ENCODE measurements around the gene PANK1. TPM values are rescaled to one million over a fixed set of nuclear protein-coding genes. Genes with fewer than 3 reads are reported as not detected.

Gene PANK1
- total and polyA plus RNA-seq, 12 donors = 4.0 to 20.9 (median 16.2) TPM

DNA sequence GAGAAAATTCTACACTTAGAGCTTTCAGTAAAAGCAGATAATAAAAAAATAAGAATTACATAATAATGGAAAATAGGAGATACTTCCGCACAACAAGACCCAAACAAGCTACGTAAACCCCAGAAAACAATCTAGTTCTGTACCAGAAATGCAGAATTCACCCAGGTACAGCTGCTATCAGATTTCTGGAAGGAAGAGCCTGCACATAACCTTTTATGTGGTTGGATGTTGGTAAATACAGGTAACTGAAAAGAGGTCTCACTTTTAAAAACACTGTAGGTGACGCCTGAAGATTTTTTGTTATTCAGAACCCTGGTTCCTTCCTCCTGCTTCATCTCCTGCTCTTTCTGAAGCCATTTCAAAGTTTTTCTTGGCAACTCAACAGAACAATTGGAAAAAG is 29.9 kb downstream of the PANK1 start:
- peaks cover 0 to 15% (median under 1%) of the 10 kb centered on the region in 11 donors for H3K9me3 ChIP-seq
- no peak overlapping the region for H3K27ac ChIP-seq
- no peaks in the 10 kb centered on the region for H3K27me3 ChIP-seq
- H3K4me3 ChIP-seq = no peak overlapping the region
- ATAC-seq = no peak
- no peak for DNase-seq
- intact Hi-C loops (cut with DNase I) = no loop called here
- TF ChIP-seq, protein P1, sequence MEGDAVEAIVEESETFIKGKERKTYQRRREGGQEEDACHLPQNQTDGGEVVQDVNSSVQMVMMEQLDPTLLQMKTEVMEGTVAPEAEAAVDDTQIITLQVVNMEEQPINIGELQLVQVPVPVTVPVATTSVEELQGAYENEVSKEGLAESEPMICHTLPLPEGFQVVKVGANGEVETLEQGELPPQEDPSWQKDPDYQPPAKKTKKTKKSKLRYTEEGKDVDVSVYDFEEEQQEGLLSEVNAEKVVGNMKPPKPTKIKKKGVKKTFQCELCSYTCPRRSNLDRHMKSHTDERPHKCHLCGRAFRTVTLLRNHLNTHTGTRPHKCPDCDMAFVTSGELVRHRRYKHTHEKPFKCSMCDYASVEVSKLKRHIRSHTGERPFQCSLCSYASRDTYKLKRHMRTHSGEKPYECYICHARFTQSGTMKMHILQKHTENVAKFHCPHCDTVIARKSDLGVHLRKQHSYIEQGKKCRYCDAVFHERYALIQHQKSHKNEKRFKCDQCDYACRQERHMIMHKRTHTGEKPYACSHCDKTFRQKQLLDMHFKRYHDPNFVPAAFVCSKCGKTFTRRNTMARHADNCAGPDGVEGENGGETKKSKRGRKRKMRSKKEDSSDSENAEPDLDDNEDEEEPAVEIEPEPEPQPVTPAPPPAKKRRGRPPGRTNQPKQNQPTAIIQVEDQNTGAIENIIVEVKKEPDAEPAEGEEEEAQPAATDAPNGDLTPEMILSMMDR (IDR thresholded peaks at IDR 0.05) = no peak
- peaks cover 0 to 21% (median 6%) of the 10 kb centered on the region in 9 donors for H3K4me1 ChIP-seq
- WGBS, 2 donors = 92 to 94% methylated on average over 3 of the region's 3 CpGs
- H3K36me3 ChIP-seq = peaks cover 0 to 17% (median 8%) of the 10 kb centered on the region in 9 donors

DNA sequence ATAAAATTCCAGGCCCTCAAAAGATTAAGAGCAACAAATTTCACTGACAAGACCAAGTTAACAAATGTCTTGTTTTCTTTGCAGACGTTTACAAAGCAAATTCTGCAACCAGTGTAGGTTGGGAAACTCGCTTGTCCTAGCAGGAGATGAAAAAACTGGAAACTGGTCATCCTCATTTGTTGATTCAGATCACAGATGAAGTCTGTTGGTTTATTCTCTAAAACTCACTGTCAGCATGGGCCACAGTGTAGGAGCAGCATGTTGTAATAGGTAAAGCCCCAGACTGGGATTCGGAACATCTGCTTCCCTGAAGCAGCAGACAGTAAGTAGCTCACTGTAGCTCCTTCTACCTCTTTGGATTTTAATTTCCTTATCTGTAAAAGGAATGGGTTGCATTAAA is 31.5 kb downstream of the PANK1 start:
- Histone ChIP-seq H3K9me3 (peaks cover 0 to 4% (median 0%) of the 10 kb centered on the region in 11 donors), H3K27ac (no peak overlapping the region), H3K27me3 (no peaks in the 10 kb centered on the region), H3K4me1 (peaks cover 0 to 21% (median 6%) of the 10 kb centered on the region in 9 donors), H3K36me3 (peaks cover 0 to 33% (median 8%) of the 10 kb centered on the region in 9 donors), H3K4me3 (no peak overlapping the region)
- 83 to 92% methylated on average over 3 of the region's 3 CpGs for WGBS, 2 donors
- DNase-seq (no peak), ATAC-seq (no peak)
- intact Hi-C loops (cut with DNase I) = no loop called here
- TF ChIP-seq, protein P1 (IDR thresholded peaks at IDR 0.05) = no peak

DNA sequence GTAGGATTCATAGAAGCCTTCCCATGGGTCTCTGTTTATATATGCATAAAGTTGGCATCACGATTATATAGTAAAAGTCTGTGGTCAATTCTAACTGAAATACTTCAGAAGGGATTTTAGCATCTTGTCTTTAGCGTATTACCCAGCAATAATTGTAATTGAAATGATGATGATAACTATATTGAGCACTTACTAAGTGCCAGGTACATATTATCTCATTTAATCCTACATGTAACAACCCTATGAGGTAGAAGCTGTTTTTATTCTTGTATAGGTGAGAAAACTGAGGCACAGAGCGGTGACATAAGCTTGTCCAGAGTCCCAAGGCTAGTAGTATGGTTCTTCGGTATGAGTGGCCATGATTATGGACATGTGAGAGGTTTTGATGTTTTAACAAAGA is 33.8 kb downstream of the PANK1 start:
- Histone ChIP-seq H3K4me1 (peaks cover 0 to 16% (median 0%) of the 10 kb centered on the region in 9 donors), H3K27ac (no peak overlapping the region), H3K27me3 (no peaks in the 10 kb centered on the region), H3K9me3 (no peaks in the 10 kb centered on the region), H3K36me3 (peaks cover 0 to 47% (median 8%) of the 10 kb centered on the region in 9 donors), H3K4me3 (no peak overlapping the region)
- TF ChIP-seq, protein P1 (IDR thresholded peaks at IDR 0.05) = no peak
- intact Hi-C loops (cut with DNase I) = no loop called here
- ATAC-seq = no peak
- no peak for DNase-seq
- 98 to 99% methylated on average over 4 of the region's 4 CpGs for whole genome bisulfite sequencing, 2 donors

DNA sequence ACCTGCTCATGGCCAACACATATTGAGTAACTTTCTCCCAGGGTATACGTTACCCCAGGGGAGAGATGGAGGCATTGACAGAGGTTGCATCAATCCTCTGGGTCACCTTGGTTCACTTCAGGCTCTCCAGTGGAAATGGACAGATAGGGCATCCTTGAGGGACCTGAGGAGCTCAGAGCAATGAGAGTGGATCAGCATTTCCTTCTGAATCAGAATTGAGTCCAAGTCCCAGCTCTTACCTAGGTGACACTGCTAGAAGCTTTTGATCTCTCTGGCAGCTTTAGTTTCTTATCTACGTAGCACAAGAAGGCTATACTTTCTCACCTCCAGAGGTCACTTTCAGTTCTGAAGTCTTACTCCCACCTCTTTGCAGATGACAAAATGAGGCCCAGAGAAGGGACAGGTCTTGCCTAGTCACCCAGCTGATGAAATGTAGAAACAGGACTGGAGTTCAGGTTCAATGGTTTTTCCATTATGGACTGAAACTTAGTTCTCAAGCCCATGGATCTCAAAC is 35.2 kb downstream of the PANK1 start:
- H3K27me3 ChIP-seq = no peaks in the 10 kb centered on the region
- H3K27ac ChIP-seq = no peak overlapping the region
- ATAC-seq (no peak), DNase-seq (no peak)
- peaks cover 0 to 47% (median 8%) of the 10 kb centered on the region in 9 donors for H3K36me3 ChIP-seq
- peaks cover 0 to 9% (median 0%) of the 10 kb centered on the region in 9 donors for H3K4me1 ChIP-seq
- intact Hi-C loops (cut with DNase I) = no loop called here
- no peaks in the 10 kb centered on the region for H3K9me3 ChIP-seq
- H3K4me3 ChIP-seq = no peak overlapping the region
- TF ChIP-seq, protein P1 (IDR thresholded peaks at IDR 0.05) = no peak
- WGBS, 2 donors = 37 to 72% methylated on average over 2 of the region's 2 CpGs
